ENCODE data around the gene COX6B1. TPM values are rescaled to one million over a fixed set of nuclear protein-coding genes. Genes with fewer than 3 reads are reported as not detected.
A peak's percentile ranks its signal among the peaks of the same experiment; 100 is the strongest.

COX6B1 gene
- total and polyA plus RNA-seq, 7 donors, result 631 to 1,724 (median 878) TPM

DNA sequence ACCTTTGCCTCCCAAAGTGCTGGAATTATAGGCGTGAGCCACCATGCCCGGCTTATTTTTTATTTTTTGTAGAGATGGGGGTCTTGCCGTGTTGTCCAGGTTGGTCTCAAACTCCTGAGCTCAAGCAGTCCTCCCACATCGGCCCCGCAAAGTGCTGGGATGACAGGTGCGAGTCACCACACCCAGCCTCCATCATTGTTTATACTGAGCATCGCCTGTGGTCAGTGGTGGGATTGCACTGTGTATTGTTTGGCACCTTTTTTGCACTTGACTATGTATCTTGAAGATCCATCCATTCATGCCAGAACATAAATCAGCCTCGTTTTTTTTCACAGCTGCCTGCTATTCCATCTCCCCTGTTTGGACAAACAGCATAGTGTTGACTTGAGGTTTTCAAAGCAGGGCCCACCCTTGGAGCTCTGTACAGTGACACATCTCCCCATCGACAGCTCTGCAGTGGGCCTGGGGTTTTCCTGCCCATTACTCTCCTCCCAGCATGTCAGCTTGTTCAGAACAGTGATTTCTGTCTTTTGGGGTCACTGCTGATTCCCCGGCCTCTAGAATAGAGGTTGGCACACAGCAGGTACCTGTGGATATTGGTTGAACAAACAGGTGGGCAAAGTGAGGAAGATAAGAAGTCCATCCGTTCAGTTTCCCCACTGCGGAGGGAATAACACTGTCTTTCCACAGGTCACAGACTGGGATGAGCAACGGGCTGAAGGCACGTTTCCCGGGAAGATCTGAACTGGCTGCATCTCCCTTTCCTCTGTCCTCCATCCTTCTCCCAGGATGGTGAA, 10.0 kb downstream of the COX6B1 start:
- intact Hi-C loops (cut with DNase I), result no loop called here
- TF ChIP-seq, protein P1, sequence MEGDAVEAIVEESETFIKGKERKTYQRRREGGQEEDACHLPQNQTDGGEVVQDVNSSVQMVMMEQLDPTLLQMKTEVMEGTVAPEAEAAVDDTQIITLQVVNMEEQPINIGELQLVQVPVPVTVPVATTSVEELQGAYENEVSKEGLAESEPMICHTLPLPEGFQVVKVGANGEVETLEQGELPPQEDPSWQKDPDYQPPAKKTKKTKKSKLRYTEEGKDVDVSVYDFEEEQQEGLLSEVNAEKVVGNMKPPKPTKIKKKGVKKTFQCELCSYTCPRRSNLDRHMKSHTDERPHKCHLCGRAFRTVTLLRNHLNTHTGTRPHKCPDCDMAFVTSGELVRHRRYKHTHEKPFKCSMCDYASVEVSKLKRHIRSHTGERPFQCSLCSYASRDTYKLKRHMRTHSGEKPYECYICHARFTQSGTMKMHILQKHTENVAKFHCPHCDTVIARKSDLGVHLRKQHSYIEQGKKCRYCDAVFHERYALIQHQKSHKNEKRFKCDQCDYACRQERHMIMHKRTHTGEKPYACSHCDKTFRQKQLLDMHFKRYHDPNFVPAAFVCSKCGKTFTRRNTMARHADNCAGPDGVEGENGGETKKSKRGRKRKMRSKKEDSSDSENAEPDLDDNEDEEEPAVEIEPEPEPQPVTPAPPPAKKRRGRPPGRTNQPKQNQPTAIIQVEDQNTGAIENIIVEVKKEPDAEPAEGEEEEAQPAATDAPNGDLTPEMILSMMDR (IDR thresholded peaks at IDR 0.05), result no peak
- WGBS, 3 donors, result 84 to 90% (median 89%) methylated on average over 15 of the region's 15 CpGs
- Histone ChIP-seq H3K9me3 (no peaks in the 10 kb centered on the region), H3K27ac (no peak overlapping the region), H3K27me3 (ENCODE audit: insufficient read depth in 3 of 3, low read length in 2 of 3) (no peaks in the 10 kb centered on the region), H3K4me3 (no peak overlapping the region), H3K36me3 (ENCODE audit: insufficient read depth in 1 of 2, low read depth in 1 of 2) (peaks cover 7 to 78% of the 10 kb centered on the region in 2 donors), H3K4me1 (no peaks in the 10 kb centered on the region)
- ATAC-seq (peak in 2 of 4 donors; percentile 40 to 49), DNase-seq (no peak)

- no peak for DNase-seq
- intact Hi-C loops (cut with DNase I), result no loop called here
- TF ChIP-seq, protein P1 (IDR thresholded peaks at IDR 0.05), result no peak
- H3K4me3 ChIP-seq, result no peak overlapping the region
- 97 to 99% (median 98%) methylated on average over 6 of the region's 6 CpGs for WGBS, 3 donors
- no peaks in the 10 kb centered on the region for H3K9me3 ChIP-seq
- peaks cover 6 to 48% of the 10 kb centered on the region in 2 donors for H3K36me3 ChIP-seq (ENCODE audit: insufficient read depth in 1 of 2, low read depth in 1 of 2)
- H3K27me3 ChIP-seq (ENCODE audit: insufficient read depth in 3 of 3, low read length in 2 of 3), result no peaks in the 10 kb centered on the region
- no peaks in the 10 kb centered on the region for H3K4me1 ChIP-seq
- H3K27ac ChIP-seq, result no peak overlapping the region
- no peak for ATAC-seq
Observed at GRCh38 chr19:35661995-35662340, 13.8 kb downstream of the COX6B1 start.

DNA sequence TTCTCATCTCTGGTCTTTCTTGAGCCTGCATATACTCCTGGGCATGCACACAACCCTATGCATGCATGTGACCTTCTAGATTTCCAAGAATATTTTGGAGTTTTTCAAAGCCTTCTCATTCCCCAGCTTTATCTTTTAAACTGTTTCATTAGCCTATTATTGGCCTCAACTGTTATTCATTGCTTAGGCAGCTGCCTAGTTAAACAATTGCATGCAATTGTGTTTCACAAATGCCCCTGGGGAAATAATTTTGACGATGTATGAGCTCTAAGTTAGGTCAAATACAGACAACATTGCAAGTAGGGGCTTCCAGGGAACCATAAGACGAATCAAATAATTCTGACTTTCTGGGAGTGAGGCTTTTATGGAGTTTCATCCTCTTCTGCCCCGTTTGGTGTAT, 15.9 kb downstream of the COX6B1 start:
- no peak overlapping the region for H3K27ac ChIP-seq
- no peaks in the 10 kb centered on the region for H3K27me3 ChIP-seq (ENCODE audit: insufficient read depth in 3 of 3, low read length in 2 of 3)
- 68 to 82% (median 78%) methylated on average over 3 of the region's 3 CpGs for WGBS, 3 donors
- H3K9me3 ChIP-seq, result no peaks in the 10 kb centered on the region
- no peak overlapping the region for H3K4me3 ChIP-seq
- intact Hi-C loops (cut with DNase I), result no loop called here
- H3K36me3 ChIP-seq (ENCODE audit: insufficient read depth in 1 of 2, low read depth in 1 of 2), result peaks cover 3 to 28% of the 10 kb centered on the region in 2 donors
- DNase-seq (no peak), ATAC-seq (no peak)
- TF ChIP-seq, protein P1 (IDR thresholded peaks at IDR 0.05), result no peak
- no peaks in the 10 kb centered on the region for H3K4me1 ChIP-seq

GRCh38 chr19:35665157-35665556, 17.0 kb downstream of the COX6B1 start:
- TF ChIP-seq, protein P1 (IDR thresholded peaks at IDR 0.05), result no peak
- Histone ChIP-seq H3K4me1 (no peaks in the 10 kb centered on the region), H3K4me3 (no peak overlapping the region), H3K27me3 (ENCODE audit: insufficient read depth in 3 of 3, low read length in 2 of 3) (no peaks in the 10 kb centered on the region), H3K27ac (no peak overlapping the region), H3K9me3 (no peaks in the 10 kb centered on the region), H3K36me3 (ENCODE audit: insufficient read depth in 1 of 2, low read depth in 1 of 2) (peaks cover 3 to 16% of the 10 kb centered on the region in 2 donors)
- WGBS, 3 donors, result 91 to 96% (median 94%) methylated on average over 24 of the region's 24 CpGs
- intact Hi-C loops (cut with DNase I), result no loop called here
- DNase-seq, result no peak
- ATAC-seq, result no peak

DNA sequence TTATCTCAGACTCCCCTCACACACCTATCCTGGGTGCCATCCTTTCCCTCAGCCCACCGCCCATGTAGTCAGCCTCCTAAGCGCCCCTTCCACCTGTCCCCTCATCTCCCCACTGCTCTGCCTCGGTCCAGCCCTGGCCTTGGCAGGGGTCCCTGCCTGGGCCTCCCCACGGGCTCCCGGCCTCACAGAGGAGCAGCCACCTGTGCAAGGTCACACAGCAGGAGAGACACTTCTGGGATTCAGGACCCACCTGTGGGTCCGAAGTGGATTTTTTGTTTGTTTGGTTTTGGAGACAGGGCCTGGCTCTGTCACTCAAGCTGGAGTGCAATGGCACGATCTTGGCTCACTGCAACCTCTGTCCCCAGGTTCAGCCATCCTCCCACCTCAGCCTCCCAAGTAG, 17.5 kb downstream of the COX6B1 start:
- no peak for ATAC-seq

More for the DNA sequence above, 17.5 kb downstream of the COX6B1 start:
- no peak overlapping the region for H3K4me3 ChIP-seq
- no peaks in the 10 kb centered on the region for H3K9me3 ChIP-seq
- no peak for DNase-seq
- intact Hi-C loops (cut with DNase I), result no loop called here
- TF ChIP-seq, protein P1 (IDR thresholded peaks at IDR 0.05), result no peak
- peaks cover 3 to 12% of the 10 kb centered on the region in 2 donors for H3K36me3 ChIP-seq (ENCODE audit: insufficient read depth in 1 of 2, low read depth in 1 of 2)
- H3K27me3 ChIP-seq (ENCODE audit: insufficient read depth in 3 of 3, low read length in 2 of 3), result no peaks in the 10 kb centered on the region
- H3K27ac ChIP-seq, result no peak overlapping the region
- 67 to 82% (median 75%) methylated on average over 7 of the region's 7 CpGs for WGBS, 3 donors
- no peaks in the 10 kb centered on the region for H3K4me1 ChIP-seq
